Measurements from ENCODE around the gene SLC27A1. TPM values are rescaled to one million over a fixed set of nuclear protein-coding genes. Genes with fewer than 3 reads are reported as not detected.

The SLC27A1 gene
- total and polyA plus RNA-seq, 2 experiments from 2014 or later = 20.4 to 30.0 TPM

GRCh38 chr19:17436874-17437267 lies 33.5 kb upstream of the SLC27A1 start:
- Histone ChIP-seq H4K20me1 (ENCODE audit: insufficient read depth) (no peaks in the 10 kb centered on the region), H3K27me3 (replicated peaks; ENCODE audit: insufficient read depth) (no peaks in the 10 kb centered on the region), H3K4me2 (ENCODE audit: unreplicated experiment) (no peak overlapping the region), H3K4me3 (no peak overlapping the region), H3K79me2 (ENCODE audit: insufficient read depth) (no peaks in the 10 kb centered on the region), H2AFZ (no peak overlapping the region), H3F3A (ENCODE audit: insufficient read depth) (peaks cover 7% of the 10 kb centered on the region), H3K9me3 (ENCODE audit: low read depth) (no peaks in the 10 kb centered on the region), H3K9ac (no peak overlapping the region), H3K36me3 (ENCODE audit: low read depth) (no peaks in the 10 kb centered on the region), H3K4me1 (ENCODE audit: insufficient read depth) (peaks cover 5% of the 10 kb centered on the region; the same call in 1 of the 2 replicates), H3K9me2 (ENCODE audit: insufficient read depth) (no peaks in the 10 kb centered on the region), H3K27ac (no peak overlapping the region)
- in situ Hi-C loops (cut with MboI) = no loop called here
- WGBS, 2 experiments (ENCODE audit: low coverage in 1 of 2, low lambda C conversion rate in 2 of 2, missing lambda C conversion rate in 2 of 2) = 75 to 82% methylated on average over 7 of the region's 7 CpGs
- no peak for TF ChIP-seq EZH2phosphoT487 (IDR thresholded peaks at IDR 0.05; ENCODE audit: insufficient read depth, low read depth)
- TF ChIP-seq EZH2 (IDR thresholded peaks at IDR 0.05; ENCODE audit: insufficient read depth, poor library complexity, severe bottlenecking) = no peak
- no peak for DNase-seq

GRCh38 chr19:17441241-17442021 lies 28.9 kb upstream of the SLC27A1 start:
- H3K9me3 ChIP-seq (ENCODE audit: low read depth) = no peaks in the 10 kb centered on the region
- no peaks in the 10 kb centered on the region for H3K36me3 ChIP-seq (ENCODE audit: low read depth)
- no peaks in the 10 kb centered on the region for H3K9me2 ChIP-seq (ENCODE audit: insufficient read depth)
- peaks cover 7% of the 10 kb centered on the region for H3F3A ChIP-seq (ENCODE audit: insufficient read depth)
- H3K4me1 ChIP-seq (ENCODE audit: insufficient read depth) = peaks cover 6% of the 10 kb centered on the region; the same call in 1 of the 2 replicates
- H2AFZ ChIP-seq = no peak overlapping the region
- H4K20me1 ChIP-seq (ENCODE audit: insufficient read depth) = no peaks in the 10 kb centered on the region
- TF ChIP-seq EZH2 (IDR thresholded peaks at IDR 0.05; ENCODE audit: insufficient read depth, poor library complexity, severe bottlenecking) (no peak), EZH2phosphoT487 (IDR thresholded peaks at IDR 0.05; ENCODE audit: insufficient read depth, low read depth) (no peak)
- no peak overlapping the region for H3K9ac ChIP-seq
- 10 to 15% methylated on average over 8 of the region's 8 CpGs for WGBS, 2 experiments (ENCODE audit: low coverage in 1 of 2, low lambda C conversion rate in 2 of 2, missing lambda C conversion rate in 2 of 2)
- H3K27me3 ChIP-seq (replicated peaks; ENCODE audit: insufficient read depth) = no peaks in the 10 kb centered on the region
- in situ Hi-C loops (cut with MboI) = no loop called here
- DNase-seq = peak; percentile 56
- H3K27ac ChIP-seq = no peak overlapping the region
- H3K4me2 ChIP-seq (ENCODE audit: unreplicated experiment) = no peak overlapping the region
- no peaks in the 10 kb centered on the region for H3K79me2 ChIP-seq (ENCODE audit: insufficient read depth)
- no peak overlapping the region for H3K4me3 ChIP-seq

GRCh38 chr19:17445526-17446165 lies 24.7 kb upstream of the SLC27A1 start:
- Histone ChIP-seq H3K27ac (no peak overlapping the region), H3F3A (ENCODE audit: insufficient read depth) (peaks cover 7% of the 10 kb centered on the region), H3K4me3 (no peak overlapping the region), H3K4me1 (ENCODE audit: insufficient read depth) (peaks cover 6% of the 10 kb centered on the region; the same call in 1 of the 2 replicates), H4K20me1 (ENCODE audit: insufficient read depth) (no peaks in the 10 kb centered on the region), H3K9ac (no peak overlapping the region), H3K27me3 (replicated peaks; ENCODE audit: insufficient read depth) (no peaks in the 10 kb centered on the region), H3K79me2 (ENCODE audit: insufficient read depth) (no peaks in the 10 kb centered on the region), H3K4me2 (ENCODE audit: unreplicated experiment) (no peak overlapping the region), H3K36me3 (ENCODE audit: low read depth) (no peaks in the 10 kb centered on the region), H2AFZ (no peak overlapping the region), H3K9me2 (ENCODE audit: insufficient read depth) (no peaks in the 10 kb centered on the region), H3K9me3 (ENCODE audit: low read depth) (no peaks in the 10 kb centered on the region)
- 93 to 95% methylated on average over 1 of the region's 1 CpG for WGBS, 2 experiments (ENCODE audit: low coverage in 1 of 2, low lambda C conversion rate in 2 of 2, missing lambda C conversion rate in 2 of 2)
- TF ChIP-seq EZH2phosphoT487 (IDR thresholded peaks at IDR 0.05; ENCODE audit: insufficient read depth, low read depth) = no peak
- TF ChIP-seq EZH2 (IDR thresholded peaks at IDR 0.05; ENCODE audit: insufficient read depth, poor library complexity, severe bottlenecking) = no peak
- in situ Hi-C loops (cut with MboI) = no loop called here
- no peak for DNase-seq

GRCh38 chr19:17447704-17448130 lies 22.6 kb upstream of the SLC27A1 start:
- Histone ChIP-seq H3K27ac (no peak overlapping the region), H2AFZ (no peak overlapping the region), H3K79me2 (ENCODE audit: insufficient read depth) (no peaks in the 10 kb centered on the region), H3F3A (ENCODE audit: insufficient read depth) (no peaks in the 10 kb centered on the region), H3K27me3 (replicated peaks; ENCODE audit: insufficient read depth) (no peaks in the 10 kb centered on the region), H3K9me3 (ENCODE audit: low read depth) (no peaks in the 10 kb centered on the region), H3K4me3 (peak overlapping the region; percentile 66), H3K4me1 (ENCODE audit: insufficient read depth) (no peaks in the 10 kb centered on the region), H3K4me2 (ENCODE audit: unreplicated experiment) (no peak overlapping the region), H3K36me3 (ENCODE audit: low read depth) (no peaks in the 10 kb centered on the region), H3K9ac (no peak overlapping the region), H4K20me1 (ENCODE audit: insufficient read depth) (no peaks in the 10 kb centered on the region), H3K9me2 (ENCODE audit: insufficient read depth) (no peaks in the 10 kb centered on the region)
- TF ChIP-seq EZH2phosphoT487 (IDR thresholded peaks at IDR 0.05; ENCODE audit: insufficient read depth, low read depth) (no peak), EZH2 (IDR thresholded peaks at IDR 0.05; ENCODE audit: insufficient read depth, poor library complexity, severe bottlenecking) (no peak)
- in situ Hi-C loops (cut with MboI) = no loop called here
- no peak for DNase-seq
- 67 to 96% methylated on average over 2 to 3 of the region's 5 CpGs for WGBS, 2 experiments (ENCODE audit: low coverage in 1 of 2, low lambda C conversion rate in 2 of 2, missing lambda C conversion rate in 2 of 2)

All from GM23248 (cell line).